C4-2B (cell line): ENCODE results near the gene NUP93.

Source experiments
- ZFX ChIP-seq: fragments of 450-650 bp; IDR thresholded peaks from 2 replicates; pipeline ENCODE4 v1.6.1; 2017
- TF ChIP-seq, protein P1 (sequence below): fragments of 450-650 bp; conservative IDR thresholded peaks from 2 replicates; pipeline ENCODE4 v1.5.1; 2017; ENCODE audit warnings: mild to moderate bottlenecking

DNA sequence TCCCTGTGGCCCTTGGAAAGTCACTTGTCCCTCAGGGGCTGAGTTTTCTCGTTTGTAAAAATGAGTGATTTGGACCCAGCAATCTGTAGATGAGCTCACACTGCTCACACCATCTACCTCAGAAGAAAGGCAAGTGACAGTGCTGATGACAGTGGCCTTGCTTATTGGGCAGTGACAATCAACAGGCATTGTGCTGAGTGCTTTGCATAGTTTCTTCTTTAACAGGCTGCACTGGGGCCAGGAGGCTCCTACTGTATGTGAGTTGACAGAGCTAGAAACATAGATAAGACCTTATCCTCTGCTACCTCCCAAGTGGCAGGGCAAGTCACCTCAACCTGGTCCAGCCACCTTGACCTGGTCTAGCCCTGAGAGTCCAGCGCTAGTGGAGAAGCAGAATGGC lies 105.4 kb downstream of the NUP93 start:
- TF ChIP-seq, protein P1, sequence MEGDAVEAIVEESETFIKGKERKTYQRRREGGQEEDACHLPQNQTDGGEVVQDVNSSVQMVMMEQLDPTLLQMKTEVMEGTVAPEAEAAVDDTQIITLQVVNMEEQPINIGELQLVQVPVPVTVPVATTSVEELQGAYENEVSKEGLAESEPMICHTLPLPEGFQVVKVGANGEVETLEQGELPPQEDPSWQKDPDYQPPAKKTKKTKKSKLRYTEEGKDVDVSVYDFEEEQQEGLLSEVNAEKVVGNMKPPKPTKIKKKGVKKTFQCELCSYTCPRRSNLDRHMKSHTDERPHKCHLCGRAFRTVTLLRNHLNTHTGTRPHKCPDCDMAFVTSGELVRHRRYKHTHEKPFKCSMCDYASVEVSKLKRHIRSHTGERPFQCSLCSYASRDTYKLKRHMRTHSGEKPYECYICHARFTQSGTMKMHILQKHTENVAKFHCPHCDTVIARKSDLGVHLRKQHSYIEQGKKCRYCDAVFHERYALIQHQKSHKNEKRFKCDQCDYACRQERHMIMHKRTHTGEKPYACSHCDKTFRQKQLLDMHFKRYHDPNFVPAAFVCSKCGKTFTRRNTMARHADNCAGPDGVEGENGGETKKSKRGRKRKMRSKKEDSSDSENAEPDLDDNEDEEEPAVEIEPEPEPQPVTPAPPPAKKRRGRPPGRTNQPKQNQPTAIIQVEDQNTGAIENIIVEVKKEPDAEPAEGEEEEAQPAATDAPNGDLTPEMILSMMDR = no peak
- TF ChIP-seq ZFX = no peak
